H9 (cell line): ENCODE measurements around the gene SEMA5A. TPM values are rescaled to one million over a fixed set of nuclear protein-coding genes. Genes with fewer than 3 reads are reported as not detected.

Source experiments
- DNase-seq: peaks from one replicate; pipeline ENCODE4 v3.0.0-alpha.2; 2017
- H2AFZ ChIP-seq: one replicate; pipeline ENCODE4 v1.6.1; 2013; ENCODE audit warnings: mild to moderate bottlenecking, low read length, control low read depth, moderate library complexity
- H2AK5ac ChIP-seq: 2 replicates; pipeline ENCODE4 v1.6.1; 2013; ENCODE audit warnings: low read length, control low read depth, mixed read lengths; ENCODE audit not compliant: insufficient read length
- H2BK120ac ChIP-seq: one replicate; pipeline ENCODE4 v1.6.1; 2013; ENCODE audit warnings: low read depth, mild to moderate bottlenecking, low read length, control low read depth, inconsistent platforms; ENCODE audit not compliant: poor library complexity, severe bottlenecking
- H2BK12ac ChIP-seq: 2 replicates; pipeline ENCODE4 v1.6.1; 2013; ENCODE audit warnings: low read length, control low read depth, mixed read lengths, low read depth; ENCODE audit not compliant: insufficient read length
- H2BK15ac ChIP-seq: 2 replicates; pipeline ENCODE4 v1.6.1; 2013; ENCODE audit warnings: low read depth, low read length, control low read depth
- H2BK20ac ChIP-seq: one replicate; pipeline ENCODE4 v1.6.1; 2013; ENCODE audit warnings: low read depth, mild to moderate bottlenecking, low read length, control low read depth, inconsistent platforms; ENCODE audit not compliant: poor library complexity, severe bottlenecking
- H2BK5ac ChIP-seq: 2 replicates; pipeline ENCODE4 v1.6.1; 2013; ENCODE audit warnings: low read length, control low read depth, mixed read lengths; ENCODE audit not compliant: insufficient read length
- H3K14ac ChIP-seq: 2 replicates; pipeline ENCODE4 v1.6.1; 2013; ENCODE audit warnings: low read length, control low read depth; ENCODE audit not compliant: insufficient read depth
- H3K18ac ChIP-seq: 2 replicates; pipeline ENCODE4 v1.6.1; 2013; ENCODE audit warnings: low read depth, mild to moderate bottlenecking, mixed read lengths, low read length, control low read depth; ENCODE audit not compliant: insufficient read length
- H3K23ac ChIP-seq: 2 replicates; pipeline ENCODE4 v1.6.1; 2013; ENCODE audit warnings: low read length, control low read depth, mixed read lengths, low read depth; ENCODE audit not compliant: insufficient read length
- H3K23me2 ChIP-seq: 2 replicates; pipeline ENCODE4 v1.6.1; 2013; ENCODE audit warnings: low read depth, mild to moderate bottlenecking, mixed read lengths, low read length, control low read depth; ENCODE audit not compliant: insufficient read length, poor library complexity, severe bottlenecking
- H3K27ac ChIP-seq: 2 replicates; pipeline ENCODE4 v1.5.1; 2013; ENCODE audit warnings: low read length, control low read depth, mixed read lengths, low read depth; ENCODE audit not compliant: insufficient read length
- H3K27me3 ChIP-seq: 2 replicates; pipeline ENCODE4 v1.6.1; 2013; ENCODE audit warnings: low read length, control low read depth, inconsistent platforms; ENCODE audit not compliant: insufficient read depth
- H3K4ac ChIP-seq: 2 replicates; pipeline ENCODE4 v1.6.1; 2013; ENCODE audit warnings: low read depth, mild to moderate bottlenecking, control low read depth, inconsistent platforms, low read length, moderate library complexity
- H3K4me1 ChIP-seq: 2 replicates; pipeline ENCODE4 v1.6.1; 2013; ENCODE audit warnings: low read length, control low read depth, inconsistent platforms; ENCODE audit not compliant: insufficient read depth
- H3K4me2 ChIP-seq: 2 replicates; pipeline ENCODE4 v1.6.1; 2013; ENCODE audit warnings: low read length, control low read depth, mixed read lengths; ENCODE audit not compliant: insufficient read length, insufficient read depth
- H3K56ac ChIP-seq: 2 replicates; pipeline ENCODE4 v1.6.1; 2013; ENCODE audit warnings: low read depth, mild to moderate bottlenecking, mixed read lengths, low read length, control low read depth; ENCODE audit not compliant: insufficient read length
- H3K79me1 ChIP-seq: 2 replicates; pipeline ENCODE4 v1.6.1; 2013; ENCODE audit warnings: low read depth, mild to moderate bottlenecking, moderate library complexity, low read length, control low read depth, inconsistent platforms; ENCODE audit not compliant: insufficient read depth, poor library complexity, severe bottlenecking
- H3K79me2 ChIP-seq: 2 replicates; pipeline ENCODE4 v1.6.1; 2013; ENCODE audit warnings: low read length, control low read depth, inconsistent platforms; ENCODE audit not compliant: insufficient read depth
- H3K9ac ChIP-seq: 2 replicates; pipeline ENCODE4 v1.6.1; 2013; ENCODE audit warnings: low read length, control low read depth, mixed read lengths; ENCODE audit not compliant: insufficient read length; ENCODE audit errors: extremely low read depth
- H3K9me3 ChIP-seq: one replicate; pipeline ENCODE4 v1.6.1; 2013; ENCODE audit warnings: low read depth, low read length, inconsistent platforms; ENCODE audit not compliant: control insufficient read depth
- H3T11ph ChIP-seq: one replicate; pipeline ENCODE4 v1.6.1; 2013; ENCODE audit warnings: mild to moderate bottlenecking, low read length, control low read depth, inconsistent platforms
- H4K20me1 ChIP-seq: one replicate; pipeline ENCODE4 v1.6.1; 2013; ENCODE audit not compliant: control insufficient read depth, insufficient read length, insufficient read depth
- H4K5ac ChIP-seq: 2 replicates; pipeline ENCODE4 v1.6.1; 2013; ENCODE audit warnings: low read depth, mild to moderate bottlenecking, mixed read lengths, low read length, control low read depth; ENCODE audit not compliant: insufficient read length
- H4K8ac ChIP-seq: replicated peaks from 2 replicates; pipeline ENCODE4 v1.6.1; 2013; ENCODE audit warnings: low read length, control low read depth, mixed read lengths, low read depth; ENCODE audit not compliant: insufficient read length
- H4K91ac ChIP-seq: 2 replicates; pipeline ENCODE4 v1.6.1; 2013; ENCODE audit warnings: low read depth, mild to moderate bottlenecking, moderate library complexity, mixed read lengths, low read length, control low read depth; ENCODE audit not compliant: insufficient read length
- H3K27ac Mint-ChIP-seq, 3 experiments: 2 replicates in 2 of 3; 3 replicates in 1 of 3; pipeline ENCODE4 v1.8.0; 2020 to 2021; ENCODE audit warnings: mixed read lengths in 3 of 3, mild to moderate bottlenecking in 1 of 3, moderate library complexity in 1 of 3
- H3K27me3 Mint-ChIP-seq: 2 replicates; pipeline ENCODE4 v1.8.0; 2021; ENCODE audit warnings: low read depth, mild to moderate bottlenecking, moderate library complexity, mixed read lengths
- H3K36me3 Mint-ChIP-seq, 3 experiments: 2 replicates in 2 of 3; 3 replicates in 1 of 3; pipeline ENCODE4 v1.8.0; 2020 to 2021; ENCODE audit warnings: low read depth in 3 of 3, mixed read lengths in 3 of 3; ENCODE audit not compliant: insufficient read depth in 1 of 3
- H3K4me1 Mint-ChIP-seq, 2 experiments: 2 replicates each; pipeline ENCODE4 v1.8.0; 2020; ENCODE audit warnings: mixed read lengths in 2 of 2
- H3K4me3 Mint-ChIP-seq, 2 experiments: 2 replicates in 1 of 2; 3 replicates in 1 of 2; pipeline ENCODE4 v1.8.0; 2020 to 2021; ENCODE audit warnings: mild to moderate bottlenecking in 2 of 2, mixed read lengths in 2 of 2, moderate library complexity in 1 of 2
- H3K9me3 Mint-ChIP-seq, 2 experiments: 2 replicates in 1 of 2; 3 replicates in 1 of 2; pipeline ENCODE4 v1.8.0; 2020; ENCODE audit warnings: mild to moderate bottlenecking in 2 of 2, mixed read lengths in 2 of 2, moderate library complexity in 1 of 2
- WGBS: extraction: QIAGEN DNeasy Blood & Tissue Kit; methylation state at CpG from one replicate; pipeline ENCODE4 v1.1.7; 2013; ENCODE audit warnings: missing lambda C conversion rate, low lambda C conversion rate, mixed read lengths; ENCODE audit not compliant: insufficient read length; ENCODE audit errors: extremely low coverage; 5-methylcytosine and 5-hydroxymethylcytosine counted together
- total RNA-seq: library from RNA; stranded (reverse); gene quantifications from 2 replicates; pipeline ENCODE4 v1.2.1, GENCODE V29; 2021
- TF ChIP-seq, protein P1 (sequence below): fragments of 200-600 bp; sonication (generic); conservative IDR thresholded peaks from 3 replicates; pipeline ENCODE4 v1.8.0; 2021; ENCODE audit warnings: antibody characterized with exemption, mild to moderate bottlenecking

Gene SEMA5A
- total RNA-seq, 1 experiment from 2014 or later: 4.3 TPM

DNA sequence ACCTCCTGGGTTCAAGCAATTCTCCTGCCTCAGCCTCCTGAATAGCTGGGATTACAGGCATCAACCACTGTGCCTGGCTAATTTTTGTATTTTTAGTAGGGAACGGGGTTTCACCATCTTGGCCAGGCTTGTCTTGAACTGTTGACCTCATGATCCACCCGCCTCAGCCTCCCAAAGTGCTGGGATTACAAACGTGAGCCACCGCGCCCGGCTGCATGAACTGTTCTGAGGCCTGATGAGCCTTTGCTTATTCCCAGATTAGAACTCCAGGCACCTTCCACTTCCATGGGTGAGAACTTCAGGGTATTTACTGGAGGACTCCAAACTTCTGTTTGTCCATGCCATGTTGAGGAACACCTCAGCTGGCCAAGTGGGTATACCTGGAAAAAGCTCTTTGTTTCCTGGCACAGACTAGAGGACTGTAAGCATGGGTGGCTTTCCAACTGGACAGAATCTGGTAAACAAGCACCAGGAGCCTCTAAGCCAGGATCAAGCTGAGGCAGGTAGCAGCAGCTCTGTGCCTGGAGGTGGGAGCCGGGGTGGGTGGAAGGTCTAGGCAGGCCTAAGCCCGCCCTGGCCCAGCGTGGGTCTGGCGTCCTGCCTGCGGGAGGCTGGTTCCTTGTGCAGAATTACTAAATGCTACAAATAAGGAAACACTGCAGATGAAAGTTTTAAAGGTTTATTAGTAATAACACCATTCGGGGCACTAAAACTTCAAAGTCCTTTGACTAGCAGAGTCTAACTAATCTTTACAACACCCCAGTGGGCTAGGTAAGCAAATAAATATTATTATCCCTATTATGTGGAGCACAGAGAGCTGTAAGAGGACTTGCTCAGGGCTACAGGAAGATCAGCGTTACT lies 78.4 kb downstream of the SEMA5A start:
- Histone ChIP-seq H2AFZ (no peak overlapping the region), H3K79me2 (no peaks in the 10 kb centered on the region), H3K23ac (no peak overlapping the region), H2BK5ac (no peak overlapping the region), H2BK120ac (no peak overlapping the region), H3K4me1 (no peaks in the 10 kb centered on the region), H3K9me3 (no peaks in the 10 kb centered on the region), H3K56ac (no peak overlapping the region), H3K4ac (no peak overlapping the region), H2BK15ac (no peak overlapping the region), H3T11ph (no peak overlapping the region), H2AK5ac (no peak overlapping the region), H4K5ac (no peak overlapping the region), H4K91ac (no peak overlapping the region), H3K27me3 (no peaks in the 10 kb centered on the region), H4K20me1 (no peaks in the 10 kb centered on the region), H3K27ac (no peak overlapping the region), H2BK20ac (no peak overlapping the region), H3K23me2 (no peaks in the 10 kb centered on the region), H3K79me1 (no peaks in the 10 kb centered on the region), H3K4me2 (no peak overlapping the region), H3K18ac (no peak overlapping the region), H3K14ac (no peak overlapping the region), H4K8ac (no peak overlapping the region), H3K9ac (no peak overlapping the region), H2BK12ac (no peak overlapping the region)
- TF ChIP-seq, protein P1, sequence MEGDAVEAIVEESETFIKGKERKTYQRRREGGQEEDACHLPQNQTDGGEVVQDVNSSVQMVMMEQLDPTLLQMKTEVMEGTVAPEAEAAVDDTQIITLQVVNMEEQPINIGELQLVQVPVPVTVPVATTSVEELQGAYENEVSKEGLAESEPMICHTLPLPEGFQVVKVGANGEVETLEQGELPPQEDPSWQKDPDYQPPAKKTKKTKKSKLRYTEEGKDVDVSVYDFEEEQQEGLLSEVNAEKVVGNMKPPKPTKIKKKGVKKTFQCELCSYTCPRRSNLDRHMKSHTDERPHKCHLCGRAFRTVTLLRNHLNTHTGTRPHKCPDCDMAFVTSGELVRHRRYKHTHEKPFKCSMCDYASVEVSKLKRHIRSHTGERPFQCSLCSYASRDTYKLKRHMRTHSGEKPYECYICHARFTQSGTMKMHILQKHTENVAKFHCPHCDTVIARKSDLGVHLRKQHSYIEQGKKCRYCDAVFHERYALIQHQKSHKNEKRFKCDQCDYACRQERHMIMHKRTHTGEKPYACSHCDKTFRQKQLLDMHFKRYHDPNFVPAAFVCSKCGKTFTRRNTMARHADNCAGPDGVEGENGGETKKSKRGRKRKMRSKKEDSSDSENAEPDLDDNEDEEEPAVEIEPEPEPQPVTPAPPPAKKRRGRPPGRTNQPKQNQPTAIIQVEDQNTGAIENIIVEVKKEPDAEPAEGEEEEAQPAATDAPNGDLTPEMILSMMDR: no peak
- no peaks in the 10 kb centered on the region for H3K27me3 Mint-ChIP-seq
- H3K9me3 Mint-ChIP-seq: no peaks in the 10 kb centered on the region
- no peaks in the 10 kb centered on the region for H3K36me3 Mint-ChIP-seq
- H3K4me3 Mint-ChIP-seq: no peak overlapping the region
- peak overlapping the region in 2 of 3 experiments; percentile 79 to 82; a peak in 2 of 7 replicates for H3K27ac Mint-ChIP-seq
- no CpG with 5 or more reads among the region's 13 CpGs for WGBS
- peaks cover 4 to 6% of the 10 kb centered on the region in 2 experiments; a peak in 2 of 4 replicates for H3K4me1 Mint-ChIP-seq
- DNase-seq: no peak
